22Rv1 (cell line): ENCODE data around the gene CDC14B.
"Not testable (repeated sequence)": the region's sequence is repeated elsewhere in the genome, so short reads cannot be mapped to it uniquely, and the experiment has no call there.

ENCODE experiments used
- H3K27ac ChIP-seq: fragments of 450-650 bp; 2 replicates; pipeline ENCODE4 v1.5.1; 2017
- CTCF ChIP-seq: fragments of 450-650 bp; IDR thresholded peaks from 2 replicates; pipeline ENCODE4 v1.5.1; 2017; ENCODE audit warnings: mild to moderate bottlenecking
- ZFX ChIP-seq: fragments of 450-650 bp; IDR thresholded peaks from 2 replicates; pipeline ENCODE4 v1.6.1; 2017; ENCODE audit warnings: antibody characterized with exemption, borderline replicate concordance

Gene CDC14B

DNA sequence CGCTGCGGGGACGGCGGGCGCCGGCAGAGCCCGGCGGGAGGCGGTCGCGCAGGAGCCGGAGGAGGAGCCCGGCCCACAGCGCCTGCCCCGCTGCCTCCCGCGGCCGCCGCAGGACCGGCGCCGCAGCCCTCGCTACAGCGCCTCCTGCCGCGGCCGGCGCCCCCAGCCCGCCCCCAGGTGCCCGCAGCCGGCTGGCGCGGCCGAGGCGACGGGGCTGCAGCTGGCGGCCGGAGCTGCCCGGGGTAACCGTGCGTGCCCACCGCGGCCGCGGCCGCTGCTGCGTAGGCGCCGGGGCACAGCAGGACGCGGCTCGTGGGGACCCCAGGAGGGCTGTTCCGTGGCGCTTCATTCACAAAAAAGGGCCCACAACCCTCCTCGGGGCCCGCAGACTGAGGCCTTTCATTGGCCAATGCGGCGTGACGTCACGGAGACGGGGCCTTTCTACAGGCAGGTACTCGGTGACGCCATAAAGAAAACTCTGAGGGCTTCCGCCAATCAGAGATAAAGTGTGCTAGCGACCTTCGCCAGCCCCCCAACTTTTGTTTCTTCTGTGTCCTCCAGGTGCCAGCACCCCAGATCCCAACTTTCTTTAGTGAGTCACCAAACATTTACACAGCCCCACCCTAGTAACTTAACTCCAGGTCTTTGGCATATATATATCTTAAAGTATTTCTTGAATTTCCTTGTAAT, at the start of gene CDC14B:
Gene CDC14B, minus strand, starts transcription at position 353 of the 690 bp plus-strand sequence. CDS start 465 bp downstream, outside the sequence.
- H3K27ac ChIP-seq: no peak within 1 kb of the TSS
- TF ChIP-seq ZFX (no peak), CTCF (peak; percentile 62)

- TF ChIP-seq ZFX (no peak), CTCF (no peak)
- no peak overlapping the region for H3K27ac ChIP-seq
Measured at GRCh38 chr9:96668868-96669534, 49.4 kb upstream of the CDC14B start.

GRCh38 chr9:96667363-96667728, 47.7 kb upstream of the CDC14B start:
- no peak overlapping the region for H3K27ac ChIP-seq
- TF ChIP-seq ZFX: no peak
- TF ChIP-seq CTCF: no peak

DNA sequence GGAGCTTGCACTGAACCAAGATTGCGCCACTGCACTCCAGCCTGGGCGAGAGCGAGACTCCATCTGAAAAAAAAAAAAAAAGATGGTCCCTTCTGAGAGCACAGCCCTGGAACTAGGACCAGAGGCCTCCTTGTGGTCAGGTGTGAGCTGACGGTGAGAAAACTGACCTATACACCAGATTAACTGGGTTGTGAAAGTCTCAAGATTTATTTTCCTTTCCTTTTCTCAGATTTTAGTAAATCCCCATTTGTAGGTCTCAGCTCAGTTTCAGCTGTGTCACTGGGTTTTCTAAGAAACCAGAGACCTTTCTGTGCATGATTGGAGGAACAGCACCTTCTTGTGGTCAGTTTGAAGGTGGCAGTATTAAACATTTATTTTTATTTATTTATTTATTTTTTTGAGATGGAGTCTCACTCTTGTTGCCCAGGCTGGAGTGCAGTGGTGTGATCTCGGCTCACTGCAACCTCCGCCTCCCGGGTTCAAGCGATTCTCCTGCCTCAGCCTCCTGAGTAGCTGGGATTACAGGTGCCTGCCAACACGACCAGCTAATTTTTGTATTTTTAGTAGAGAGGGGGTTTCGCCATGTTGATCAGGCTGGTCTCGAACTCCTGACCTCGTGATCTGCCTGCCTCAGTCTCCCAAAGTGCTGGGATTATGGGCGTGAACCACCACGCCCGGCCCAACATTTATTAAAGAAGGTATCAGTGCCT, 47.2 kb upstream of the CDC14B start:
- not testable (repeated sequence) for H3K27ac ChIP-seq
- TF ChIP-seq CTCF: peak; percentile 82

GRCh38 chr9:96665789-96666188, 46.1 kb upstream of the CDC14B start:
- no peak for TF ChIP-seq ZFX
- H3K27ac ChIP-seq: no peak overlapping the region

GRCh38 chr9:96663506-96664120, 44.0 kb upstream of the CDC14B start:
- TF ChIP-seq CTCF: peak; percentile 30
- no peak for TF ChIP-seq ZFX
- H3K27ac ChIP-seq: no peak overlapping the region

DNA sequence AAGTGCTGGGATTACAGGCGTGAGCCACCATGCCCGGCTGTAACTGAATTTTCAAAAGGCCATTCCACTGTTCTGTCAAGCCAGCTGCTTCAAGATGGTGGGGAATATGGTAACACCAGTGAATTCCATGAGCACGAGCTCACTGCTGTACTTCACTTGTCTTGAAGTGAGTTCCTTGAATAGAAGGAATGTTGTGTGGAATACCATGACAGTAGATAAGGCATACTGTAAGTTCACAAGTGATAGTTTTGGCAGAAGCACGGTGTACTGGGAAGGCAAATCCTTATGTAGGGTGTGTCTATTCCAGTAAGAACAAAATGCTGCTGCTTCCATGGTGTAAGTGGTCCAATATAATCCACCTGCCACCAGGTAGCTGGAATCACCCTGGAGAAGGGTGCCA, 42.1 kb upstream of the CDC14B start:
- TF ChIP-seq ZFX (no peak), CTCF (no peak)
- H3K27ac ChIP-seq: no peak overlapping the region
